ENCODE results near the gene ABCB11.

ABCB11 gene

DNA sequence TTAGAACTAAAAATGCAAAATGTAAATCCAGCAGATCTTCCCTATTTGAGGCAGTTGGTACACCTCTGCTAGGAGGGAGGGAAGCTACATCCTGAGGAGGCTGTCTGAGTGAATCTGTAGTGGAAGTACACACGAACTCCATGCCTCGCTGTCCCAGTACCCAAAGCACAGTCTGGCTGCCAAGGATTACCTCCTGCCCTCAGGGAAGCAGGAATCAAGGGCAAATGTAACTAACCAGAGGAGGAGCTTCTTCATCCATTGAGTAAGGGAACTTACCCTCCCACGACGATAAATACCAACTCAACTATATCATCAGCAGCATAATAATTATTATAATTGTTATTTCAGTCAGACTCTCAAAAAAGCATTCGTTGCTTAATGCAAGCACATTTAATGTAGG is 40.3 kb upstream of the ABCB11 start:
- TF ChIP-seq, protein P1, sequence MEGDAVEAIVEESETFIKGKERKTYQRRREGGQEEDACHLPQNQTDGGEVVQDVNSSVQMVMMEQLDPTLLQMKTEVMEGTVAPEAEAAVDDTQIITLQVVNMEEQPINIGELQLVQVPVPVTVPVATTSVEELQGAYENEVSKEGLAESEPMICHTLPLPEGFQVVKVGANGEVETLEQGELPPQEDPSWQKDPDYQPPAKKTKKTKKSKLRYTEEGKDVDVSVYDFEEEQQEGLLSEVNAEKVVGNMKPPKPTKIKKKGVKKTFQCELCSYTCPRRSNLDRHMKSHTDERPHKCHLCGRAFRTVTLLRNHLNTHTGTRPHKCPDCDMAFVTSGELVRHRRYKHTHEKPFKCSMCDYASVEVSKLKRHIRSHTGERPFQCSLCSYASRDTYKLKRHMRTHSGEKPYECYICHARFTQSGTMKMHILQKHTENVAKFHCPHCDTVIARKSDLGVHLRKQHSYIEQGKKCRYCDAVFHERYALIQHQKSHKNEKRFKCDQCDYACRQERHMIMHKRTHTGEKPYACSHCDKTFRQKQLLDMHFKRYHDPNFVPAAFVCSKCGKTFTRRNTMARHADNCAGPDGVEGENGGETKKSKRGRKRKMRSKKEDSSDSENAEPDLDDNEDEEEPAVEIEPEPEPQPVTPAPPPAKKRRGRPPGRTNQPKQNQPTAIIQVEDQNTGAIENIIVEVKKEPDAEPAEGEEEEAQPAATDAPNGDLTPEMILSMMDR (IDR thresholded peaks at IDR 0.05; ENCODE audit: low read depth, low read length), result no peak
- no peak for TF ChIP-seq EZH2phosphoT487 (IDR thresholded peaks at IDR 0.05; ENCODE audit: low read depth)
- Histone ChIP-seq H3K27me3 (ENCODE audit: low read depth, low read length) (no peaks in the 10 kb centered on the region), H3K9ac (ENCODE audit: low read length) (no peak overlapping the region), H3K27ac (ENCODE audit: low read length) (no peak overlapping the region), H4K20me1 (ENCODE audit: insufficient read depth, low read length) (no peaks in the 10 kb centered on the region), H3K4me2 (ENCODE audit: low read length) (no peak overlapping the region), H3K36me3 (replicated peaks; ENCODE audit: low read depth, low read length) (no peaks in the 10 kb centered on the region), H3K79me2 (ENCODE audit: low read length) (no peaks in the 10 kb centered on the region), H3K4me3 (ENCODE audit: low read length) (no peak overlapping the region), H3K9me3 (ENCODE audit: insufficient read depth, low read length) (no peaks in the 10 kb centered on the region), H2AFZ (ENCODE audit: low read depth, low read length) (no peak overlapping the region), H3K4me1 (ENCODE audit: low read length) (peaks cover 35% of the 10 kb centered on the region)

DNA sequence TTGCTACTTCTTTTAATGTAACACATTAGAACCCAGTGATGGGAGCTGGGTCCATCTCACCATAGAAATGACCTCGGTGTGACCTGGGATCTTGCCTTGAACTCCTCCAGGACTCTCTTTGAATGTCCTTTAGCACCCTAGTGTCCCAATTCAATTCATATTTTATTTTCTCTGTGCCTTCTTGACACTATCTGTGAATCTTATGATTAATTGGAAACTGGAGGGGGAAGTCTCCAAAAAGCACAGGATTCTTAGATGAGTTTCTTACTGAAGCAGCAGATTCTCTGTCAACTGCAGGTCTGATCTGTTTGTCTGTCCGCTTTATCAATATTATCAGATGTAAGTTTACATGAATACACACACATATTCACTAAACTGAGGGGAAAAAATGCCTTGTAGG is 38.7 kb upstream of the ABCB11 start:
- Histone ChIP-seq H2AFZ (ENCODE audit: low read depth, low read length) (no peak overlapping the region), H3K9me3 (ENCODE audit: insufficient read depth, low read length) (no peaks in the 10 kb centered on the region), H3K4me3 (ENCODE audit: low read length) (no peak overlapping the region), H3K4me1 (ENCODE audit: low read length) (peaks cover 38% of the 10 kb centered on the region), H3K27me3 (ENCODE audit: low read depth, low read length) (no peaks in the 10 kb centered on the region), H3K4me2 (ENCODE audit: low read length) (no peak overlapping the region), H3K27ac (ENCODE audit: low read length) (no peak overlapping the region), H4K20me1 (ENCODE audit: insufficient read depth, low read length) (no peaks in the 10 kb centered on the region), H3K9ac (ENCODE audit: low read length) (no peak overlapping the region), H3K79me2 (ENCODE audit: low read length) (no peaks in the 10 kb centered on the region), H3K36me3 (replicated peaks; ENCODE audit: low read depth, low read length) (no peaks in the 10 kb centered on the region)
- TF ChIP-seq, protein P1 (IDR thresholded peaks at IDR 0.05; ENCODE audit: low read depth, low read length), result no peak
- no peak for TF ChIP-seq EZH2phosphoT487 (IDR thresholded peaks at IDR 0.05; ENCODE audit: low read depth)

DNA sequence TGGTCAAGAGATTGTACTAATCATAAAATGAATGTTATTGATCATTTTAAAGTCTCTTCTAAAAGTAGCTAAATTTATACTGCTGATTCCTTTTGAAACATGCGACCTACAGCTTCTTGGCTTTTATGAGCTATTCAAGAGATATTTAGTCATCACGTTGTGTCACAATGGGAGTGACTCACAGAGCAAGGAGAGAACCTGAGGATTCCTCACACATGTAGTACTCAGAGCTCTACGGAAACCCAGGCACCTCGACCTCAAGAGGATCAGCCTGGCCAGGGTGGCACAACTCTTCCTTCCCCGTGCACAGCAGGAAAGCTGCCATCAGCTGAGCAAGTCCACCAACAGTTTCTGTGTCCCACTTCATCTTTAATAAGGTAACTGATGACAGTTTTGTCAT is 38.2 kb upstream of the ABCB11 start, which contains the start of gene DHRS9:
Gene DHRS9 (plus strand): TSS at position 223 of the 400 bp plus-strand sequence. CDS start 12,019 bp downstream, outside the sequence.
- Histone ChIP-seq H4K20me1 (ENCODE audit: insufficient read depth, low read length) (no peaks in the 10 kb centered on the region), H3K36me3 (replicated peaks; ENCODE audit: low read depth, low read length) (no peaks in the 10 kb centered on the region), H2AFZ (ENCODE audit: low read depth, low read length) (no peak within 1 kb of the TSS), H3K27me3 (ENCODE audit: low read depth, low read length) (no peaks in the 10 kb centered on the region), H3K79me2 (ENCODE audit: low read length) (no peaks in the 10 kb centered on the region), H3K4me3 (ENCODE audit: low read length) (no peak within 1 kb of the TSS), H3K9me3 (ENCODE audit: insufficient read depth, low read length) (no peaks in the 10 kb centered on the region), H3K27ac (ENCODE audit: low read length) (no peak within 1 kb of the TSS), H3K4me1 (ENCODE audit: low read length) (peaks cover 33% of the 10 kb centered on the region), H3K9ac (ENCODE audit: low read length) (no peak within 1 kb of the TSS), H3K4me2 (ENCODE audit: low read length) (no peak within 1 kb of the TSS)
- TF ChIP-seq EZH2phosphoT487 (IDR thresholded peaks at IDR 0.05; ENCODE audit: low read depth), result no peak
- TF ChIP-seq, protein P1 (IDR thresholded peaks at IDR 0.05; ENCODE audit: low read depth, low read length), result no peak

DNA sequence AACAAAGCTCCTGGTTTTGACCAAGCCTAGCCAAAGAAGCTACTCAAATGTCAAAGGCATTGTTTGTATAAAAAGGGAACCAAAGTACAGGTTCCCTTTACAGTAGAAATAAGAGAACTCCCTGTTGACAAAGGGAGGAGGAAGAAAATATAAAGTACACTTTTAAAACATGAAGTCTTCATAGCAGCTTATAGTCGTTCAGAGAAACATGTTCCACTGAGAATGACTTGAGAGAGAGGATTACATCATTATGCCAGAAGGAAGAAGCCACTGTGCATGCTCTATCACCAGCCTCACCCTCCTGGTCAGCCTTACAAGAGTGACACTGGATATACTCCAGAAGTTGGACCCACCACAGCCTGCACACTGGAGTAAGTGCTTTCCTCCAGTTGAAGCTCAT is 35.8 kb upstream of the ABCB11 start:
- H3K4me2 ChIP-seq (ENCODE audit: low read length), result no peak overlapping the region
- no peaks in the 10 kb centered on the region for H3K79me2 ChIP-seq (ENCODE audit: low read length)
- no peaks in the 10 kb centered on the region for H4K20me1 ChIP-seq (ENCODE audit: insufficient read depth, low read length)
- TF ChIP-seq EZH2phosphoT487 (IDR thresholded peaks at IDR 0.05; ENCODE audit: low read depth), result no peak
- TF ChIP-seq, protein P1 (IDR thresholded peaks at IDR 0.05; ENCODE audit: low read depth, low read length), result no peak
- no peaks in the 10 kb centered on the region for H3K36me3 ChIP-seq (replicated peaks; ENCODE audit: low read depth, low read length)
- H3K9me3 ChIP-seq (ENCODE audit: insufficient read depth, low read length), result no peaks in the 10 kb centered on the region
- H3K27ac ChIP-seq (ENCODE audit: low read length), result no peak overlapping the region
- no peak overlapping the region for H3K4me3 ChIP-seq (ENCODE audit: low read length)
- no peak overlapping the region for H3K9ac ChIP-seq (ENCODE audit: low read length)
- H3K27me3 ChIP-seq (ENCODE audit: low read depth, low read length), result no peaks in the 10 kb centered on the region
- H2AFZ ChIP-seq (ENCODE audit: low read depth, low read length), result no peak overlapping the region
- H3K4me1 ChIP-seq (ENCODE audit: low read length), result peaks cover 9% of the 10 kb centered on the region

All from OCI-LY3 (cell line).